Heart left ventricle (tissue), 16 donors: ENCODE data around the gene ZNF92. TPM values are rescaled to one million over a fixed set of nuclear protein-coding genes. Genes with fewer than 3 reads are reported as not detected.
"Not testable (repeated sequence)": the region's sequence is repeated elsewhere in the genome, so short reads cannot be mapped to it uniquely, and the experiment has no call there.

Source experiments
- ATAC-seq, 4 donors: fragments of 200-7000 bp; cut with Tn5 transposase; one replicate each; pipeline ENCODE4 v1.9.1; 2020 to 2022; ENCODE audit warnings: moderate library complexity in 4 of 4, mild to moderate bottlenecking in 3 of 4, moderate number of reproducible peaks in 1 of 4
- DNase-seq, 5 donors: peaks; one replicate each; pipeline ENCODE4 v3.0.0-alpha.2; 2020
- H3K27ac ChIP-seq, 12 donors: fragments of 200-600 bp; sonication (generic) in 4 of 12; one replicate each; pipeline versions ENCODE4 v1.5.0 to v1.8.0; 2016 to 2022; ENCODE audit warnings: mild to moderate bottlenecking in 2 of 12
- H3K27me3 ChIP-seq, 9 donors: fragments of 200-600 bp; sonication (generic) in 2 of 9; one replicate each; pipeline versions ENCODE4 v1.5.1 to v1.8.0; 2016 to 2022; ENCODE audit warnings: mild to moderate bottlenecking in 3 of 9
- H3K36me3 ChIP-seq, 9 donors: fragments of 200-600 bp; sonication (generic) in 2 of 9; one replicate each; pipeline versions ENCODE4 v1.5.0 to v1.8.0; 2018 to 2022; ENCODE audit warnings: mild to moderate bottlenecking in 2 of 9
- H3K4me1 ChIP-seq, 12 donors: fragments of 200-600 bp; sonication (generic) in 4 of 12; one replicate each; pipeline versions ENCODE4 v1.5.0 to v1.8.0; 2016 to 2022; ENCODE audit warnings: mild to moderate bottlenecking in 3 of 12
- H3K4me3 ChIP-seq, 12 donors: fragments of 200-600 bp; sonication (generic) in 4 of 12; one replicate each; pipeline versions ENCODE4 v1.5.0 to v1.8.0; 2017 to 2022; ENCODE audit warnings: mild to moderate bottlenecking in 9 of 12, moderate library complexity in 4 of 12
- H3K9me3 ChIP-seq, 12 donors: fragments of 200-600 bp; sonication (generic) in 4 of 12; one replicate each; pipeline versions ENCODE4 v1.5.0 to v1.8.0; 2016 to 2022; ENCODE audit warnings: mild to moderate bottlenecking in 1 of 12
- CTCF ChIP-seq, 12 donors: fragments of 200-600 bp; sonication (generic) in 4 of 12; IDR thresholded peaks; one replicate each; pipeline versions ENCODE4 v1.5.0 to v1.8.0; 2018 to 2022; ENCODE audit warnings: antibody characterized with exemption in 12 of 12, mild to moderate bottlenecking in 5 of 12
- POLR2A ChIP-seq, 2 donors: fragments of 450-650 bp; IDR thresholded peaks; one replicate each; pipeline ENCODE4 v1.6.1; 2017; ENCODE audit warnings: antibody characterized with exemption in 2 of 2, mild to moderate bottlenecking in 2 of 2, moderate library complexity in 2 of 2
- WGBS, 4 donors: extraction: QIAGEN DNeasy Blood & Tissue Kit in 2 of 4; methylation state at CpG; one replicate each; pipeline versions ENCODE4 v1.1.5 to v1.1.7; 2013 to 2018; 5-methylcytosine and 5-hydroxymethylcytosine counted together
- intact Hi-C, 10 donors: fragments of 100-400 bp; cut with DNase I; formaldehyde crosslinking; loops; one replicate each; pipeline versions ENCODE4 v1.11.1 to v1.14.2; 2022
- polyA plus RNA-seq, 2 donors: library from polyadenylated mRNA; stranded (reverse); fragments of 200-250 nt; gene quantifications; one replicate each; pipeline ENCODE4 v1.2.3, GENCODE V29; 2013
- total RNA-seq, 9 donors: library from RNA; depleted of rRNA in 2 of 9; stranded (reverse); fragments of >200 nt in 2 of 9; fragmentation: NEBNext Ultra II Directional in 3 of 9; extraction: Animal tissue kit (Norgen Biotek cat#: 25700) in 3 of 9; gene quantifications; one replicate each; pipeline versions ENCODE4 v1.1.0 to v1.2.4, GENCODE V29; 2016 to 2023
- donor health status: ischemic (EF 13 %, LVEDD 7.1; RV severe dilation, severe dysfunction).
- donor health status: healthy with polysubstance abuse.
- donor health status: DM: no; HTN: yes; CAD: no.
- donor health status: DM: no; HTN: no; CAD: no.
- donor health status: ischemic (EF 25% LVEDD 6.9; RV normal size, moderate dysfunction).
- donor health status: ischemic (EF 25% LVEDD 5.7; RV mildly dilated, moderate dysfunction).
- donor health status: healthy.
- donor health status: DM: yes; HTN: yes; CAD: no.
- donor health status: ischemic (EF 35%, LVEDD 5.7; RV mildly dilated, moderate dysfunction).
- donor health status: nonischemic (EF 11% LVEDD 7.7; RV severe dilation, severe dysfunction).
- donor health status: DM: yes; HTN: yes; CAD: no.
- donor health status: PGD.
- donor health status: ischemic (EF 29% LVEDD 5.4; RV normal size, mild dysfunction).
- donor health status: nonischemic (EF 23%, LVEDD 6.1; RV moderate dilation, normal function).

Gene ZNF92
- total and polyA plus RNA-seq, 11 donors = 2.4 to 5.0 (median 3.1) TPM

GRCh38 chr7:65390588-65390987 is 16.9 kb downstream of the ZNF92 start:
- no peak overlapping the region for H3K27ac ChIP-seq

GRCh38 chr7:65397730-65398142 is 24.1 kb downstream of the ZNF92 start:
- Histone ChIP-seq H3K36me3 (peaks cover 4 to 37% (median 24%) of the 10 kb centered on the region in 9 donors), H3K4me1 (no peaks in the 10 kb centered on the region), H3K27me3 (no peaks in the 10 kb centered on the region), H3K9me3 (peaks cover 0 to 53% (median 3%) of the 10 kb centered on the region in 12 donors), H3K27ac (no peak overlapping the region), H3K4me3 (no peak overlapping the region)
- DNase-seq = no peak
- TF ChIP-seq CTCF (IDR thresholded peaks at IDR 0.05) = no peak
- TF ChIP-seq POLR2A (IDR thresholded peaks at IDR 0.05) = no peak
- 56 to 68% (median 63%) methylated on average over 4 of the region's 4 CpGs for WGBS, 4 donors
- intact Hi-C loops = no loop called here
- ATAC-seq = no peak

More at GRCh38 chr7:65390588-65390987, 16.9 kb downstream of the ZNF92 start:
- no peaks in the 10 kb centered on the region for H3K27me3 ChIP-seq
- DNase-seq (no peak), ATAC-seq (no peak)
- intact Hi-C loops = no loop called here
- WGBS, 4 donors = 78 to 90% (median 84%) methylated on average over 3 to 4 of the region's 4 CpGs
- TF ChIP-seq CTCF (IDR thresholded peaks at IDR 0.05) (no peak), POLR2A (IDR thresholded peaks at IDR 0.05) (no peak)
- H3K36me3 ChIP-seq = peaks cover 0 to 57% (median 32%) of the 10 kb centered on the region in 9 donors
- H3K4me1 ChIP-seq = no peaks in the 10 kb centered on the region
- H3K4me3 ChIP-seq = no peak overlapping the region
- H3K9me3 ChIP-seq = no peaks in the 10 kb centered on the region

- H3K27me3 ChIP-seq, H3K4me3 ChIP-seq, H3K27ac ChIP-seq, intact Hi-C loops, DNase-seq, H3K4me1 ChIP-seq, ATAC-seq: not testable (repeated sequence)
- peaks cover 0 to 63% (median 10%) of the 10 kb centered on the region in 12 donors for H3K9me3 ChIP-seq
- WGBS, 4 donors = 88 to 97% (median 94%) methylated on average over 3 of the region's 3 CpGs
- peaks cover 4 to 30% (median 24%) of the 10 kb centered on the region in 9 donors for H3K36me3 ChIP-seq
Measured at GRCh38 chr7:65398671-65399070, 25.0 kb downstream of the ZNF92 start.

- H3K4me1 ChIP-seq, DNase-seq, H3K4me3 ChIP-seq, H3K27me3 ChIP-seq, H3K27ac ChIP-seq, intact Hi-C loops, ATAC-seq: not testable (repeated sequence)
- H3K9me3 ChIP-seq = peaks cover 0 to 67% (median 14%) of the 10 kb centered on the region in 12 donors
- peaks cover 4 to 30% (median 24%) of the 10 kb centered on the region in 9 donors for H3K36me3 ChIP-seq
- 90 to 93% (median 92%) methylated on average over 1 of the region's 1 CpG for WGBS, 4 donors
Measured at GRCh38 chr7:65399101-65399500, 25.4 kb downstream of the ZNF92 start.

GRCh38 chr7:65404020-65404419 is 30.4 kb downstream of the ZNF92 start:
- intact Hi-C loops = no loop called here
- no peak for DNase-seq
- H3K27me3 ChIP-seq = no peaks in the 10 kb centered on the region
- 68 to 79% (median 71%) methylated on average over 1 of the region's 1 CpG for WGBS, 4 donors
- H3K9me3 ChIP-seq = peaks cover 0 to 86% (median 38%) of the 10 kb centered on the region in 12 donors
- H3K27ac ChIP-seq = no peak overlapping the region
- H3K36me3 ChIP-seq = peaks cover 1 to 18% (median 11%) of the 10 kb centered on the region in 9 donors
- no peak overlapping the region for H3K4me3 ChIP-seq
- no peak for ATAC-seq
- TF ChIP-seq POLR2A (IDR thresholded peaks at IDR 0.05) = no peak
- no peak for TF ChIP-seq CTCF (IDR thresholded peaks at IDR 0.05)
- no peaks in the 10 kb centered on the region for H3K4me1 ChIP-seq

GRCh38 chr7:65406706-65407105 is 33.1 kb downstream of the ZNF92 start:
- WGBS, 4 donors = 92 to 97% (median 93%) methylated on average over 2 of the region's 2 CpGs
- DNase-seq, H3K27me3 ChIP-seq, H3K4me3 ChIP-seq, intact Hi-C loops, H3K36me3 ChIP-seq, H3K27ac ChIP-seq, ATAC-seq, H3K4me1 ChIP-seq: not testable (repeated sequence)
- peaks cover 0 to 76% (median 36%) of the 10 kb centered on the region in 12 donors for H3K9me3 ChIP-seq
